GM10248 (cell line): ENCODE data around the gene BICRA.
"Not testable (repeated sequence)": the region's sequence is repeated elsewhere in the genome, so short reads cannot be mapped to it uniquely, and the experiment has no call there.

Experiments
- CTCF ChIA-PET: fragments of 300-600 bp; sonication (Branson Sonifier 250); formaldehyde crosslinking; extraction: SDS; loops from one replicate; lab custom pipeline; 2021; ENCODE audit warnings: antibody characterized with exemption; lab: Yijun Ruan, JAX
- POLR2A ChIA-PET: fragments of 350-650 bp; sonication (Branson Sonifier 250); formaldehyde crosslinking; extraction: SDS; loops from one replicate; lab custom pipeline; 2020; ENCODE audit warnings: antibody characterized with exemption; lab: Yijun Ruan, JAX
- DNase-seq: peaks from one replicate; pipeline ENCODE4 v3.0.0; 2012; ENCODE audit errors: extremely low spot score
- CTCF ChIP-seq: IDR thresholded peaks from 2 replicates; pipeline ENCODE4 v1.5.1; 2012; ENCODE audit warnings: mild to moderate bottlenecking, low read depth; ENCODE audit errors: extremely low read depth, missing control alignments, control extremely low read depth

The BICRA gene

DNA sequence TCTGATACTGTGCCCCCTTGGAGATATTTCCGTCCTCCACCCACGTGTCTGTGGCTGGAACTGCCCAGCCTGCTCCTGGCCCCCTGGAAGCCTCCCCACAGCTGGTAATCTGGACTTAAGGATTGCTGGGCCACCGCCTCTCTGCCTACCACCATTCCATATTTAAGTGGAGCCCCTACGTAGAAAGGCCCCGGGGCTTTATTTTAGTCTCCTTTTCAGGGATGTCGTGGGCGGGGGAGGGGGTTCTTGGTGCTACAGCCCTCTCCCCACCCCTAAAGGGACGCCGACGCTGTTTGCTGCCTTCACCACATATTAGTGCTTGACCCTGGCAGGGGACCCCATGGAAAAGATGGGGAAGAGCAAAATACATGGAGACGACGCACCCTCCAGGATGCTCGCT lies 133.7 kb downstream of the BICRA start:
- ChIA-PET POLR2A (interaction anchor here (0.6 kb wide), 1 partner anchor 24 kb away, joined by 5 read pairs; no protein-coding TSS in a partner anchor), CTCF (interaction anchor here (0.7 to 3.5 kb wide), 11 partner anchors 14 to 451 kb away, joined by 3 to 23 read pairs (median 3); partner anchors contain the start of gene EHD2)
- no peak for TF ChIP-seq CTCF
- DNase-seq = no peak

- CTCF ChIA-PET = interaction anchor here (0.6 to 3.5 kb wide), 12 partner anchors 11 to 317 kb away, joined by 3 to 23 read pairs (median 3); partner anchors contain the start of genes EHD2 and NAPA
- TF ChIP-seq CTCF = no peak
- peak; percentile 96 for DNase-seq
- POLR2A ChIA-PET = interaction anchor here (0.6 kb wide), 1 partner anchor 1398 kb away, joined by 4 read pairs; no protein-coding TSS in a partner anchor
Observed at GRCh38 chr19:47745010-47745901, 136.3 kb downstream of the BICRA start, which contains the start of gene NOP53. NOP53 (plus strand) TSS chr19:47745546; CDS start chr19:47745560, 14 bp downstream.

DNA sequence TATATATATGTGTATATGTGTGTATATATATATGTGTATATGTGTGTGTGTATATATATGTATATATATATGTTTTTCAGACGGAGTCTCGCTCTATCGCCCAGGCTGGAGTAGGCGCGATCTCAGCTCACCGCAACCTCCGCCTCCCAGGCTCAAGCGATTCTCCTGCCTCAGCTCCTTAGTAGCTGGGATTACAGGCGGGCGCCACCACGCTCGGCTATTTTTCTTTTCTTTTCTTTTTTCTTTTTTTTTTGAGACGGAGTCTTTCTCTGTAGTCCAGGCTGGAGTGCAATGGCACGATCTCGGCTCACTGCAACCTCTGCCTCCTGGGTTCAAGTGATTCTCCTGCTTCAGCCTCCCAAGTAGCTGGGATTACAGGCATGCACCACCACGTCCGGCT lies 137.2 kb downstream of the BICRA start:
- CTCF ChIA-PET = interaction anchor here (1.1 to 3.5 kb wide), 3 partner anchors 13 to 310 kb away, joined by 3 to 23 read pairs (median 7); partner anchors contain the start of gene EHD2
- POLR2A ChIA-PET, DNase-seq: not testable (repeated sequence)

DNA sequence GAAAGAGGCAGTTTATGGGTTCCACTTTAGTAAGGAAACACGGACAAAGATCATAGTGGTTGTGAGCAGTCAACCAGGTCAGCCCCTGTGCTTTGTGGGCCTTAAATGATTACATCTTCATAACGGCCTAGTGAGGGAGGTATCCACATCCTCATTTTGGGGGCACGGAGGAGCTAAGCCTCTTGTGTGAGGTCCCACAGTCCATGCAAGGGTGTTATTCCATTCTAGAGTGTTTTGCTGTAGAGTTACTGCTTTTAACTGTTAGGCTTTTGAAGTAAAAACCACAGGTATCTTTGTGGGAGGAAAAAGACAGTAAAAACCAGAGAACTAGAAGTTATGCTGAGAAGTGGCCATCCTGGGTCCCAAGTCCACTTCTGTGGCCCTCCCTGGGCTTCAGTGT lies 140.4 kb downstream of the BICRA start:
- TF ChIP-seq CTCF = no peak
- CTCF ChIA-PET = interaction anchor here (1.2 kb wide), 1 partner anchor 10 kb away, joined by 3 read pairs; no protein-coding TSS in a partner anchor
- POLR2A ChIA-PET = interaction anchor here (0.5 kb wide), 1 partner anchor 442 kb away, joined by 5 read pairs; no protein-coding TSS in a partner anchor
- DNase-seq = peak; percentile 78

GRCh38 chr19:47750752-47751151 lies 141.8 kb downstream of the BICRA start:
- POLR2A ChIA-PET = no interaction called here
- CTCF ChIA-PET = interaction anchor here (0.8 to 1.9 kb wide), 3 partner anchors 15 to 52 kb away, joined by 3 to 13 read pairs (median 3); no protein-coding TSS in a partner anchor

More at GRCh38 chr19:47750752-47751151, 141.8 kb downstream of the BICRA start:
- TF ChIP-seq CTCF = no peak
- DNase-seq = no peak
